ENCODE results near the gene SESN3. TPM values are rescaled to one million over a fixed set of nuclear protein-coding genes. Genes with fewer than 3 reads are reported as not detected.

SESN3 gene
- total RNA-seq, 1 donor, result 6.9 TPM

DNA sequence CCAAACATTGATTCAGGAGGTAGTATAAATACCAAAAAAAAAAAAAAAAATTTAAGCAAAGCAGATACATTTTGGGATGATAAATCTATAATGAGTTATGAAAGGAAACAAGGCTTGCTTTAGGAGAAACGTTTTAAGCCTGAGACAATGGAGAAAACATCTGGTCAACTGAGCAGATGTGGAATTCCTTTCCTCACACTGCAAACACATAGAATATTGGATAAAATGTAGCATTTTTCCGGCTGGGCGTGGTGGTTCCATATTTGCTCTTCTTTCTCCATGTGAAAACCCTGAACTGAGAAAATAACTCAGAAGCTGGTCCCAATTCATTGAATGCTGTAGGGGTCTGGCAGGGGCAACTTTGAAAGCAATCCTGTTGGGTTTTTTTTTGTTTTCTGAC is 107.4 kb downstream of the SESN3 start:
- TF ChIP-seq CTCF (IDR thresholded peaks at IDR 0.05; ENCODE audit: insufficient read depth, low read depth, low read length), result no peak
- no peak overlapping the region for H3K4me3 ChIP-seq (ENCODE audit: low read depth, low read length)
- no peak for DNase-seq (ENCODE audit: low read depth)

- TF ChIP-seq CTCF (IDR thresholded peaks at IDR 0.05; ENCODE audit: insufficient read depth, low read depth, low read length), result no peak
- DNase-seq (ENCODE audit: low read depth), result no peak
- H3K4me3 ChIP-seq (ENCODE audit: low read depth, low read length), result no peak overlapping the region
These were observed 109.3 kb downstream of the SESN3 start for GRCh38 chr11:95121698-95122097.

DNA sequence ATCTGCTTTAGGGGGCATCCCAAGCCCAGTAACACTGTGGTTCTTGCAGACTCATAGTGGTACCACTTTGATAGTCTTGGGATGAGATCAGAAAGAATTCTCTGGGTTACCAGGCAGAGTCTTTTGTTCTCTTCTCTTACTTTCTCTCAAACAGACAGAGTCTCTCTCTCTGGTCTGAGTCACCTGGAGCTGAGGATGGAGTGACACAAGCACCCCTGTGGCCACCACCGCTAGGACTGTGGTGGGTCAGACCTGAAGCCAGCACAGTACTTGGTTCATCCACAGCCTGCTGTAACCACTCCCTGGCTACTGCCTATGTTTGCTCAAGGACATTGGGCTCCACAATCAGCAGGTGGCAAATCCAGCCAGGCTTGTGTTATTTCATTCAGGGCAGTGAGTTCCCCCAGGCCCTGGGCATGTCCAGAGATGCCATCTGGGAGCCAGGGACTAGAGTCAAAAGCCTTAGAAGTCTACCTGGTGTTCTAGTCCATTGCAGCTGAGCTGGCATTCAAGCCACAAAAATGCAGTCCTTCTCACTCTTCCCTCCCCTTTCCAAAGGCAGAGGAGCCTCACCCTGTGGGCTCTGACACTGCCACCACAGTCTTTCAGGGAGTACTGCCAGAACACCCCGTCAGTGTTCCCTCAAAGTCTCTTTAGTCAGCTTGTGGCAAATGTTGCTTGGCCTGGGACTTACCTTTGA is 111.5 kb downstream of the SESN3 start:
- DNase-seq (ENCODE audit: low read depth), result no peak
- H3K4me3 ChIP-seq (ENCODE audit: low read depth, low read length), result no peak overlapping the region
- no peak for TF ChIP-seq CTCF (IDR thresholded peaks at IDR 0.05; ENCODE audit: insufficient read depth, low read depth, low read length)

- no peak for DNase-seq (ENCODE audit: low read depth)
- no peak for TF ChIP-seq CTCF (IDR thresholded peaks at IDR 0.05; ENCODE audit: insufficient read depth, low read depth, low read length)
These were observed 115.4 kb downstream of the SESN3 start for GRCh38 chr11:95115597-95115996.

More at GRCh38 chr11:95115597-95115996, 115.4 kb downstream of the SESN3 start:
- no peak overlapping the region for H3K4me3 ChIP-seq (ENCODE audit: low read depth, low read length)

Other genes starting within 250 kb of the SESN3 start
- not detected in 2 replicates for gene KDM4E, start 205.9 kb downstream of the SESN3 start, total RNA-seq
- gene KDM4F, start 181.8 kb downstream of the SESN3 start, total RNA-seq, result not detected in 2 replicates
- 17.4 and 19.0 TPM in 2 replicates for gene SRSF8, start 164.3 kb downstream of the SESN3 start, total RNA-seq
- gene ENDOD1, start 141.4 kb downstream of the SESN3 start, total RNA-seq, result 20.3 and 40.6 TPM in 2 replicates